HCT116 (cell line): ENCODE data around the gene TAF4.

Experiments used
- ATF3 ChIP-seq: IDR thresholded peaks from 2 replicates; pipeline ENCODE4 v1.6.1; 2012
- CTCF ChIP-seq, 3 experiments: fragments of 200-600 bp in 1 of 3; sonication (generic) in 1 of 3; IDR thresholded peaks in 2 of 3; conservative IDR thresholded peaks in 1 of 3; 2 replicates each; pipeline ENCODE4 v1.5.1; 2012 to 2017; ENCODE audit warnings: low read depth in 2 of 3, low read length in 2 of 3, antibody characterized with exemption in 1 of 3, borderline replicate concordance in 1 of 3, control low read depth in 1 of 3, mild to moderate bottlenecking in 1 of 3, mixed read lengths in 1 of 3, mixed run types in 1 of 3, moderate library complexity in 1 of 3; ENCODE audit not compliant: insufficient read depth in 1 of 3
- EZH2 ChIP-seq: fragments of 200-600 bp; sonication (generic); IDR thresholded peaks from 2 replicates; pipeline ENCODE4 v1.6.1; 2017; ENCODE audit warnings: antibody characterized with exemption, mixed run types
- EZH2phosphoT487 ChIP-seq: fragments of 200-600 bp; IDR thresholded peaks from 2 replicates; pipeline ENCODE4 v1.6.1; 2018; ENCODE audit warnings: antibody characterized with exemption, borderline replicate concordance
- MAX ChIP-seq: IDR thresholded peaks from 2 replicates; pipeline ENCODE4 v1.6.1; 2012
- POLR2A ChIP-seq: IDR thresholded peaks from 2 replicates; pipeline ENCODE4 v1.7.0; 2011; ENCODE audit warnings: borderline replicate concordance; ENCODE audit not compliant: insufficient read depth, insufficient read length; ENCODE audit errors: extremely low read depth
- POLR2AphosphoS5 ChIP-seq: IDR thresholded peaks from 2 replicates; pipeline ENCODE4 v1.6.1; 2011; ENCODE audit warnings: mild to moderate bottlenecking, low read depth, low read length, moderate library complexity
- RAD21 ChIP-seq: IDR thresholded peaks from 2 replicates; pipeline ENCODE4 v1.6.1; 2012; ENCODE audit warnings: low read depth, mild to moderate bottlenecking
- REST ChIP-seq: IDR thresholded peaks from 2 replicates; pipeline ENCODE4 v1.6.1; 2012; ENCODE audit warnings: low read depth
- SIN3A ChIP-seq: IDR thresholded peaks from 2 replicates; pipeline ENCODE4 v1.6.1; 2012; ENCODE audit warnings: low read depth
- SP1 ChIP-seq: IDR thresholded peaks from 2 replicates; pipeline ENCODE4 v1.6.1; 2012; ENCODE audit warnings: low read depth
- SRF ChIP-seq: IDR thresholded peaks from 2 replicates; pipeline ENCODE4 v1.6.1; 2012; ENCODE audit warnings: low read depth
- YY1 ChIP-seq: IDR thresholded peaks from 2 replicates; pipeline ENCODE4 v1.6.1; 2011; ENCODE audit warnings: low read length, low read depth, moderate library complexity, mild to moderate bottlenecking; ENCODE audit not compliant: insufficient replicate concordance; ENCODE audit errors: extremely low read depth
- ZNF274 ChIP-seq: fragments of 200-500 bp; sonication (Bioruptor generic); IDR thresholded peaks from 2 replicates; pipeline ENCODE4 v1.6.1; 2014; ENCODE audit warnings: mild to moderate bottlenecking, low read depth, low read length, inconsistent platforms

- TF ChIP-seq POLR2A (no peak), ZNF274 (no peak), CTCF (IDR thresholded peaks at IDR 0.05 in 2 of 3, conservative IDR thresholded peaks at IDR 0.05 in 1 of 3; ENCODE audit: borderline replicate concordance in 1 of 3, insufficient read depth in 1 of 3, low read depth in 2 of 3, low read length in 2 of 3) (no peak), REST (no peak), SIN3A (no peak), SP1 (no peak), MAX (no peak), RAD21 (no peak), POLR2AphosphoS5 (no peak), EZH2 (no peak), EZH2phosphoT487 (no peak), SRF (no peak), YY1 (no peak), ATF3 (no peak)
These were observed 38.6 kb upstream of the TAF4 start for GRCh38 chr20:62104234-62104789.
